ENCODE measurements around the gene NLGN1.

The NLGN1 gene

GRCh38 chr3:173913397-173913796 is 515.9 kb downstream of the NLGN1 start:
- Histone ChIP-seq H3K4me1 (ENCODE audit: insufficient read depth, low read length) (peaks cover 21% of the 10 kb centered on the region), H3K36me3 (ENCODE audit: insufficient read depth, low read length) (no peaks in the 10 kb centered on the region), H3K9ac (ENCODE audit: low read depth, low read length) (no peak overlapping the region), H3K9me3 (ENCODE audit: control insufficient read depth, insufficient read depth, low read length) (no peaks in the 10 kb centered on the region)

GRCh38 chr3:173913974-173914421 is 516.5 kb downstream of the NLGN1 start:
- peaks cover 21% of the 10 kb centered on the region for H3K4me1 ChIP-seq (ENCODE audit: insufficient read depth, low read length)
- H3K9ac ChIP-seq (ENCODE audit: low read depth, low read length), result no peak overlapping the region
- H3K36me3 ChIP-seq (ENCODE audit: insufficient read depth, low read length), result no peaks in the 10 kb centered on the region
- H3K9me3 ChIP-seq (ENCODE audit: control insufficient read depth, insufficient read depth, low read length), result no peaks in the 10 kb centered on the region

GRCh38 chr3:173916799-173917198 is 519.3 kb downstream of the NLGN1 start:
- Histone ChIP-seq H3K9ac (ENCODE audit: low read depth, low read length) (no peak overlapping the region), H3K4me1 (ENCODE audit: insufficient read depth, low read length) (peaks cover 30% of the 10 kb centered on the region), H3K9me3 (ENCODE audit: control insufficient read depth, insufficient read depth, low read length) (no peaks in the 10 kb centered on the region), H3K36me3 (ENCODE audit: insufficient read depth, low read length) (no peaks in the 10 kb centered on the region)

GRCh38 chr3:173920386-173920785 is 522.8 kb downstream of the NLGN1 start:
- no peaks in the 10 kb centered on the region for H3K36me3 ChIP-seq (ENCODE audit: insufficient read depth, low read length)
- no peak overlapping the region for H3K9ac ChIP-seq (ENCODE audit: low read depth, low read length)

GRCh38 chr3:173921732-173922131 is 524.2 kb downstream of the NLGN1 start:
- Histone ChIP-seq H3K36me3 (ENCODE audit: insufficient read depth, low read length) (no peaks in the 10 kb centered on the region), H3K4me1 (ENCODE audit: insufficient read depth, low read length) (peaks cover 17% of the 10 kb centered on the region), H3K9ac (ENCODE audit: low read depth, low read length) (no peak overlapping the region), H3K9me3 (ENCODE audit: control insufficient read depth, insufficient read depth, low read length) (no peaks in the 10 kb centered on the region)

More at GRCh38 chr3:173920386-173920785, 522.8 kb downstream of the NLGN1 start:
- Histone ChIP-seq H3K9me3 (ENCODE audit: control insufficient read depth, insufficient read depth, low read length) (no peaks in the 10 kb centered on the region), H3K4me1 (ENCODE audit: insufficient read depth, low read length) (peaks cover 17% of the 10 kb centered on the region)

- H3K4me1 ChIP-seq (ENCODE audit: insufficient read depth, low read length), result peaks cover 17% of the 10 kb centered on the region
Measured at GRCh38 chr3:173923204-173923603, 525.7 kb downstream of the NLGN1 start.

GRCh38 chr3:173930251-173930650 is 532.7 kb downstream of the NLGN1 start:
- Histone ChIP-seq H3K4me1 (ENCODE audit: insufficient read depth, low read length) (peaks cover 17% of the 10 kb centered on the region), H3K9ac (ENCODE audit: low read depth, low read length) (no peak overlapping the region), H3K9me3 (ENCODE audit: control insufficient read depth, insufficient read depth, low read length) (no peaks in the 10 kb centered on the region), H3K36me3 (ENCODE audit: insufficient read depth, low read length) (no peaks in the 10 kb centered on the region)

More at GRCh38 chr3:173923204-173923603, 525.7 kb downstream of the NLGN1 start:
- Histone ChIP-seq H3K9me3 (ENCODE audit: control insufficient read depth, insufficient read depth, low read length) (no peaks in the 10 kb centered on the region), H3K9ac (ENCODE audit: low read depth, low read length) (no peak overlapping the region), H3K36me3 (ENCODE audit: insufficient read depth, low read length) (no peaks in the 10 kb centered on the region)

- H3K4me1 ChIP-seq (ENCODE audit: insufficient read depth, low read length), result peaks cover 17% of the 10 kb centered on the region
- H3K9ac ChIP-seq (ENCODE audit: low read depth, low read length), result no peak overlapping the region
- H3K36me3 ChIP-seq (ENCODE audit: insufficient read depth, low read length), result no peaks in the 10 kb centered on the region
- no peaks in the 10 kb centered on the region for H3K9me3 ChIP-seq (ENCODE audit: control insufficient read depth, insufficient read depth, low read length)
Measured at GRCh38 chr3:173932624-173933023, 535.1 kb downstream of the NLGN1 start.

GRCh38 chr3:173933113-173933512 is 535.6 kb downstream of the NLGN1 start:
- no peaks in the 10 kb centered on the region for H3K36me3 ChIP-seq (ENCODE audit: insufficient read depth, low read length)
- H3K9ac ChIP-seq (ENCODE audit: low read depth, low read length), result no peak overlapping the region
- no peaks in the 10 kb centered on the region for H3K9me3 ChIP-seq (ENCODE audit: control insufficient read depth, insufficient read depth, low read length)
- peaks cover 20% of the 10 kb centered on the region for H3K4me1 ChIP-seq (ENCODE audit: insufficient read depth, low read length)

GRCh38 chr3:173936316-173936715 is 538.8 kb downstream of the NLGN1 start:
- Histone ChIP-seq H3K9me3 (ENCODE audit: control insufficient read depth, insufficient read depth, low read length) (no peaks in the 10 kb centered on the region), H3K9ac (ENCODE audit: low read depth, low read length) (no peak overlapping the region), H3K36me3 (ENCODE audit: insufficient read depth, low read length) (no peaks in the 10 kb centered on the region), H3K4me1 (ENCODE audit: insufficient read depth, low read length) (peaks cover 24% of the 10 kb centered on the region)

GRCh38 chr3:173938159-173938558 is 540.6 kb downstream of the NLGN1 start:
- no peak overlapping the region for H3K9ac ChIP-seq (ENCODE audit: low read depth, low read length)
- H3K9me3 ChIP-seq (ENCODE audit: control insufficient read depth, insufficient read depth, low read length), result no peaks in the 10 kb centered on the region
- H3K36me3 ChIP-seq (ENCODE audit: insufficient read depth, low read length), result no peaks in the 10 kb centered on the region
- H3K4me1 ChIP-seq (ENCODE audit: insufficient read depth, low read length), result peaks cover 14% of the 10 kb centered on the region

- H3K4me1 ChIP-seq (ENCODE audit: insufficient read depth, low read length), result peaks cover 14% of the 10 kb centered on the region
- no peak overlapping the region for H3K9ac ChIP-seq (ENCODE audit: low read depth, low read length)
- H3K36me3 ChIP-seq (ENCODE audit: insufficient read depth, low read length), result no peaks in the 10 kb centered on the region
- no peaks in the 10 kb centered on the region for H3K9me3 ChIP-seq (ENCODE audit: control insufficient read depth, insufficient read depth, low read length)
Measured at GRCh38 chr3:173938616-173939015, 541.1 kb downstream of the NLGN1 start.

GRCh38 chr3:173939331-173939730 is 541.8 kb downstream of the NLGN1 start:
- H3K36me3 ChIP-seq (ENCODE audit: insufficient read depth, low read length), result no peaks in the 10 kb centered on the region
- H3K9ac ChIP-seq (ENCODE audit: low read depth, low read length), result no peak overlapping the region
- no peaks in the 10 kb centered on the region for H3K9me3 ChIP-seq (ENCODE audit: control insufficient read depth, insufficient read depth, low read length)
- H3K4me1 ChIP-seq (ENCODE audit: insufficient read depth, low read length), result peaks cover 15% of the 10 kb centered on the region

GRCh38 chr3:173943264-173943663 is 545.7 kb downstream of the NLGN1 start:
- peaks cover 10% of the 10 kb centered on the region for H3K4me1 ChIP-seq (ENCODE audit: insufficient read depth, low read length)
- no peak overlapping the region for H3K9ac ChIP-seq (ENCODE audit: low read depth, low read length)
- no peaks in the 10 kb centered on the region for H3K36me3 ChIP-seq (ENCODE audit: insufficient read depth, low read length)
- H3K9me3 ChIP-seq (ENCODE audit: control insufficient read depth, insufficient read depth, low read length), result no peaks in the 10 kb centered on the region

- Histone ChIP-seq H3K36me3 (ENCODE audit: insufficient read depth, low read length) (no peaks in the 10 kb centered on the region), H3K4me1 (ENCODE audit: insufficient read depth, low read length) (peaks cover 4% of the 10 kb centered on the region; the same call in 1 of the 2 replicates), H3K9ac (ENCODE audit: low read depth, low read length) (no peak overlapping the region), H3K9me3 (ENCODE audit: control insufficient read depth, insufficient read depth, low read length) (no peaks in the 10 kb centered on the region)
Measured at GRCh38 chr3:173945170-173945569, 547.6 kb downstream of the NLGN1 start.

- no peaks in the 10 kb centered on the region for H3K9me3 ChIP-seq (ENCODE audit: control insufficient read depth, insufficient read depth, low read length)
- no peaks in the 10 kb centered on the region for H3K36me3 ChIP-seq (ENCODE audit: insufficient read depth, low read length)
- no peak overlapping the region for H3K9ac ChIP-seq (ENCODE audit: low read depth, low read length)
- peaks cover 4% of the 10 kb centered on the region; the same call in 1 of the 2 replicates for H3K4me1 ChIP-seq (ENCODE audit: insufficient read depth, low read length)
Measured at GRCh38 chr3:173945806-173946205, 548.3 kb downstream of the NLGN1 start.
